GM19023 (cell line): Measurements from ENCODE around the gene PTTG1.
A peak's percentile ranks its signal among the peaks of the same experiment; 100 is the strongest.

ENCODE experiments used
- ATAC-seq: cut with Tn5 transposase; IDR thresholded peaks from one replicate; pipeline ENCODE4 v1.9.1; 2021; ENCODE audit warnings: mild to moderate bottlenecking, moderate library complexity; ENCODE audit not compliant: unreplicated experiment

PTTG1 gene

DNA sequence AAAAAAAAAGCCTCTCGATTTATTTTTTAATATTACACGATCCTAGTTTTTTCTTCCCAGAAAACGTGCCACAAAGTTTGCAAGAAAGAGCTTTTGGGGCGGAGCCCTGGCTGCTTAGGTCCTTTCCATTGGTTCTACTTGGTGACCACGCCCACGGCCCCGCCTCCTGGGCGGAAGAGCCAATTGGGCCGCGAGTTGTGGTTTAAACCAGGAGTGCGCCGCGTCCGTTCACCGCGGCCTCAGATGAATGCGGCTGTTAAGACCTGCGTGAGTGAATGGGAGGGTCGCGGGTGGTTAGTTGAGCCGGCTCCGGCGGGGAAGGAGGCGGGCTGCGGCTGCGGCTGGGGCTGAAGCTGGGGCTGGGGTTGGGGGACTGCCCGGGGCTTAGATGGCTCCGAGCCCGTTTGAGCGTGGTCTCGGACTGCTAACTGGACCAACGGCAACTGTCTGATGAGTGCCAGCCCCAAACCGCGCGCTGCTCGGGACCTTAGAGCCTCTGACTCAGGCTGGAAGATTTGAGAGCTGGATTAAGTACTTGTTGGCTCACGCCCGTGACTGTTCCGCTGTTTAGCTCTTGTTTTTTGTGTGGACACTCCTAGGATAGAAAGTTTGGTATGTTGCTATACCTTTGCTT is at the start of gene PTTG1:
Gene PTTG1 (plus strand): TSS at position 231 of the 634 bp plus-strand sequence. CDS start 458 bp downstream, outside the sequence.
- ATAC-seq, result peak; percentile 66

GRCh38 chr5:160375166-160375565 is 46.5 kb upstream of the PTTG1 start:
- no peak for ATAC-seq

- no peak for ATAC-seq
These were observed 46.0 kb upstream of the PTTG1 start for GRCh38 chr5:160375701-160376100.

DNA sequence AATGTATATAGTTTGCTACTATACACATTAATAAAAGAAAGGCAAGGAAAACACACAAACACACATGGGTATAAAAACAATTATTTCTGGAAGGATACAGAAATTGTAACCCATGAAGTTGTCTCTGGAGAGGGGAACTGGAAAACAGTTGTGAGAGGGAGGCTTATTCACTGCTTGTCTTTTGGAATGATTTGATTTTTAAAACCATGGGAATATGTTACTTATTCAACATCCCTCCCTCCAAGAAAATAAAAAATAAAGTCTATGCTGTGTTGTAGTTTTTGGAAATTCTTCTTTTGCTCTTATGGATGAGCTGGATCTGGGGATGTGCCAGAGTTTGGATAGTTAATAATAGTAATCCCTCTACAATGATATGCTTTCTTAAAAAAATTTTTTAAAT is 45.2 kb upstream of the PTTG1 start:
- ATAC-seq, result no peak

DNA sequence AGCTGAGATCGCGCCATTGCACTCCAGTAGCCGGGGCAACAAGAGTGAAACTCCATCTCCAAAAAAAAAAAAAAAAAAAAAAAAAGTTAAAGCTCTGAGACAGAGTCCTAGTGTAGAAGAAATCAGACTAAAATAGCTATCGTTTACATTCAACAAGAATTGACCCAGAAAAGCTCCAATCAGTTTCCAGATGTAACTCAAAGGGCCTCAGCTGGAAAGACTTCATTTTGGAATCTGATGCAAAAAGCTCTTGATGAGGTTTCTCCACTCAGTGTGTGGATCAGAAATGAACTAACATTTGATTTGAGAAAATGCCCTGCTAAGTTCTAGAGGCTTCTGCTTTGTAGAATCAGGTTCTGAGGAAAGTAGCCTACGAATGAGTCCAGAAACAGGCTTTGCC is 44.0 kb upstream of the PTTG1 start:
- ATAC-seq, result no peak

- no peak for ATAC-seq
These were observed 43.3 kb upstream of the PTTG1 start for GRCh38 chr5:160378330-160378729.

DNA sequence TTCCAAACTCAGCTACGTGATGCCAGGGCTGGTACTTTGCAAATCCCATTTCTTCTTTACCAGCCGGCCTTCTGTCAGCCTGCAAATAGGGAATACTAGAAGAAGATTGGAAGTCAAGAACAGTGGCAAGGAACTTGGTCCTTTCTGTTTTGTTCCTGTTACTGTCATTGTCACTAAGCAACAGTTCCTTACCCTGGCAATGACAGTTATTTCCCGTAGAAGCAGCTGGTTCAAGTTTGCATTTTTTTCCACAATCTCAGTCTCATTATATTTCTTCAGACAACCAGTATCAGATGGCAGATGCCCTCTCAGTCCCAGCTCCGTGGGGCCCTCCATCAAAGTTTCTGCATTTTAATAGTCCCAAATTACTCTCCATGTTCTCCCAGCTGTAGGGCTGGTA is 42.1 kb upstream of the PTTG1 start:
- ATAC-seq, result no peak

GRCh38 chr5:160380041-160380440 is 41.6 kb upstream of the PTTG1 start:
- no peak for ATAC-seq

- no peak for ATAC-seq
These were observed 39.3 kb upstream of the PTTG1 start for GRCh38 chr5:160382346-160382745.

DNA sequence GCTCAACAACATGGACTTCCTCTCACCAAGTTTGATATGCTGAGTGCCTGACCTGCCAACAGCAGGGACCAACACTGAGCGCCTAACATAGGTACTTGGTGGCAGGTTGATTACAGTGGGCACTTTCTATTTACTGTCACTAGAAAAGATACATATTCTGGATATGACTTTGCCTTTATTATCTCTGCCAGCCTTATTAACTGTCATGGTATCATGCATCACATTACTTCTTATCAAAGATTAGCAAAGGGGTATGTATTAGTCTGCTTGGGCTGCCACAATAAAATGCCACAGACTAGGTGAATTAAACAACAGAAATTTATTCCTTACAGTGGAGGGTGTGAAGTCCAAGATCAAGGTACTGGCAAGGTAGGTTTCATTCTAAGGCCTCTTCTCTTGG is 37.0 kb upstream of the PTTG1 start:
- no peak for ATAC-seq

GRCh38 chr5:160385496-160385895 is 36.2 kb upstream of the PTTG1 start:
- no peak for ATAC-seq

DNA sequence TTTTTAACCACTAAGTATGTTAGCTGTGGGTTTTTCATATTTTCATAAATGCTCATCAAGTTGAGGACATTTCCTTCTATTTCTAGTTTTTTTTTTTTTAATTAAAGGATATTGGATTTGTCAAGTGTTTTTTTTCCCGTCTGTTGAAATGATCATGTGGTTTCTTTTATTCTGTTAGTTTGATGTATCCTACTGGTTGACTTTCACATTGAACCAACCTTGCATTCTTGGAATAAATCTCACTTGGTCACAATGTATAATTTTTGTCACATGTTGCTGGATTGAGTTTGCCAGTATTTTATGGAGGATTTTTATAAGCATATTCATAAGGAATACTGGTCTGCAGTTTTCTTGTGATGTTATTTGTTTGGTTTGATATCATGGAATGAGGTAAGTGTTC is 34.2 kb upstream of the PTTG1 start:
- no peak for ATAC-seq

DNA sequence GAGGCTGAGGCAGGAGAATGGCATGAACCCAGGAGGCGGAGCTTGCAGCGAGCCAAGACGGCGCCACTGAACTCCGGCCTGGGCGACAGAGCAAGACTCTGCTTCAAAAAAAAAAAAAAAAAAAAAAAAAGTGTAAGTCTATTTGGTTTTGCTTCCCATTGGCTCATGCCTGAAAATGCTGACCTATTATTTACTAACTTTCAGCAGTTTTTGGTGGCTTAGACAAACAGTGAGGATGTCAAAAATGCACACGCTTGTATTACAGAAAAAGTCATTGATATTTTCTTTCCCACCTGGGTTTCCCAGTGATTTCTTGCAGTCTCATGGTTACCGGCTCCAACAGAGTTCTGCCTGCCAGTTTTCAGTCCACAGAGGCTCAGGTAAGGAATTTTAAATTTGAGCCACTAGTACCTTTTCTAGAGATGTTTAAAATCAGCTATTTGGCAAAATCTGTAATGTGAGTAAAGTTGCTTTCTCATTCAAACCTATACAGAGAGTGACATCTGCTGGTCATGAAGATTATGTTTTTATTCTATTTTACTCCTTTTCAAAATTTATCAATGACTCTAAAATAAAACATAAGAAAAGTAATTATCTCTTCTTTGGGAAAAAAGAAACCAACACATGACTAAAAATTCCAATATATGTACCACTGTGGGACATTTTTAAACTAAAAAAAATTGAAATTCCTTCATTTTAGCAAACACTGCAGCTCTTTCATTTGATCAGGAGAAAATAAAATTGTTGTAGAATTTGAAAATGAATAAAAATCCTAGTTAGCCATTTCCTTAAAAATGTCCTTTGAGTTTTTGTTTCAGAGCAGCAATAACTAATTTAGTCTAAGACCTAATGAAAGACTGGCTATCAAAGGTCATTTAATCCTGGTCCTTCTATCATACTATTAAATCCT is 30.6 kb upstream of the PTTG1 start:
- no peak for ATAC-seq

DNA sequence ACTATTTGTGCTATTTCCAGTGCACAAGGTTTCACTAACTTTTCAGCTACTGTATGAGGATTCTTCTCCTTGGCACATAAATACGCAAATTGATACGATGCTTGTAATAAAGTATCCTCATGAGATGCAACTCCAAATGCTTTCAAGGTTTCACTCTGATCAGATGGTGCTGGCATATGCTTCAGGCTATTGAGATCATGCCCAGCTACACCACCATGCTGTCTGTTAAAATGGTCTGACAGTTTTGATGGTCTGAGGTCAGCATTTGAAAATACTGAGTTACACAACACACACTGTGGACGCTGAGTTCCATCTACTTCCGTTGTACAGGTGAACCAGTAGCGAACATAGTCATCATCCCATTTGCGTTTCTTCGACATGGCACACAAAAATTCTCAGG is 26.5 kb upstream of the PTTG1 start:
- no peak for ATAC-seq

- ATAC-seq, result no peak
These were observed 24.2 kb upstream of the PTTG1 start for GRCh38 chr5:160397492-160397891.

GRCh38 chr5:160398806-160399205 is 22.8 kb upstream of the PTTG1 start:
- no peak for ATAC-seq

- ATAC-seq, result peak; percentile 93
These were observed 22.0 kb upstream of the PTTG1 start, which contains the start of gene FAM200C for GRCh38 chr5:160399402-160400353. FAM200C (minus strand) TSS chr5:160400054; CDS start chr5:160395490, 4,564 bp downstream.

GRCh38 chr5:160418561-160419457 is 2.8 kb upstream of the PTTG1 start, which contains the start of gene SLU7:
SLU7 (minus strand) TSS chr5:160419081; CDS start chr5:160415294, 3,787 bp downstream.
- peak; percentile 70 for ATAC-seq

DNA sequence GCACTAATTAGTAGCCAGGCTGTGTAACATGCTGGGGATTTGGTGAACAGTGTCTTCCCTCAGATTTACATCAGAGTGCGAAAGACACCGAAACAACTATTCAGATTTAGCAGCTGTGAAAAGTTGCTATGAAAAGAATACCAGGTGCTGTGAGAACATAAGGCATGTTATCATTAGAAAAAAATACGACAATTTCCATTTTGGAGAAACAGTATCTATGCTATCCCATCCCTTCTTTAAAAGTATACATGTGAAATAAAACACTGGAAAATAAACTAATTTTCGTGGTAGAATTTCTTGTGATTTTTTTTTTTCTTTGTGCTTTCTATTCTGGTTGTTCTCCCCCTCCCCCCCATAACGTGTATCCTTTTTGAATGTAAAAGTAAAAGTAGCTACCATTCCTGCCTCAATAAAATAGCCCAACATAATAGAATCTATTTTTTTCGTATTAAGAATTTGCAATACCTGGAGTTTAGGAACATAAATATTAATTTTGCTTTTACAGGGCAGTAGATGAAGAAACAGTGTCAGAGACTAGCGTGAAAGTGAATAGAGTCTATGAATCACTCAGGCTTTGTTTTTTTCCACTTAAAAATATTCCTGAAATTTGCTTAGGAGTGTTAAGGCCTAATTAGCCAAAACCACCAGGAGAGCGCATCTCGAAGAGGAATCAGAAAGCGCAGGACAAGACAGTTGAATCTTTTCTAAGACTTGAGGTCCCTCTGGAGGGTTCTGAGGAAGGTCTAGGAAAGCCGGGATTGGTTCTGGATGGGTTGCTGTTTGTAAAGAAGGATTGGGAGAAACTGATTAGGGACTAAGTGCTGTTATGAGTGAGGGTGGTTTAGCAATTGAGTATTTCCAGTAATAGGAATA is 2.0 kb upstream of the PTTG1 start:
- no peak for ATAC-seq
